Thoracic aorta (tissue), 2 donors: ENCODE data around the gene RP9. TPM values are rescaled to one million over a fixed set of nuclear protein-coding genes. Genes with fewer than 3 reads are reported as not detected.

ENCODE experiments used
- ATAC-seq: fragments of 150-250 bp; one replicate; pipeline ENCODE4 v1.8.0; 2017; ENCODE audit warnings: low read depth; ENCODE audit not compliant: insufficient number of reproducible peaks, low FRiP score
- DNase-seq: peaks from one replicate; pipeline ENCODE4 v3.0.0-alpha.2; 2020; ENCODE audit warnings: low spot score
- H3K27ac ChIP-seq, 2 donors: fragments of 200-600 bp; sonication (generic); 1 replicate in 1 of 2; 2 replicates in 1 of 2; pipeline ENCODE4 v1.5.1; 2016; ENCODE audit warnings: mild to moderate bottlenecking in 2 of 2, moderate library complexity in 2 of 2
- H3K27me3 ChIP-seq: fragments of 200-600 bp; sonication (generic); replicated peaks from 2 replicates; pipeline ENCODE4 v1.6.0; 2016; ENCODE audit warnings: mild to moderate bottlenecking; ENCODE audit not compliant: insufficient read depth
- H3K36me3 ChIP-seq: fragments of 200-600 bp; sonication (generic); one replicate; pipeline ENCODE4 v1.5.1; 2016
- H3K4me1 ChIP-seq, 2 donors: fragments of 200-600 bp; sonication (generic); 1 replicate in 1 of 2; 2 replicates in 1 of 2; pipeline versions ENCODE4 v1.5.1 to v1.6.0; 2016; ENCODE audit warnings: low read depth in 2 of 2, mild to moderate bottlenecking in 1 of 2; ENCODE audit not compliant: control insufficient read depth in 1 of 2
- H3K4me3 ChIP-seq: fragments of 200-600 bp; sonication (generic); 2 replicates; pipeline ENCODE4 v1.5.1; 2016; ENCODE audit warnings: mild to moderate bottlenecking
- H3K9me3 ChIP-seq: fragments of 200-600 bp; sonication (generic); 2 replicates; pipeline ENCODE4 v1.5.1; 2016
- CTCF ChIP-seq: fragments of 200-600 bp; sonication (generic); IDR thresholded peaks from one replicate; pipeline ENCODE4 v1.5.1; 2019; ENCODE audit warnings: antibody characterized with exemption
- total RNA-seq, 2 donors: library from RNA; depleted of rRNA; stranded (reverse); fragments of >200 nt; gene quantifications; one replicate each; pipeline versions ENCODE4 v1.1.0 to v1.2.3, GENCODE V29; 2016

The RP9 gene
- total RNA-seq, 2 donors from 2014 or later: 7.6 to 17.0 TPM

GRCh38 chr7:33152087-33152486 lies 42.9 kb upstream of the RP9 start:
- Histone ChIP-seq H3K4me1 (no peaks in the 10 kb centered on the region), H3K36me3 (peaks cover 3% of the 10 kb centered on the region), H3K4me3 (no peak overlapping the region), H3K27me3 (no peaks in the 10 kb centered on the region), H3K27ac (no peak overlapping the region), H3K9me3 (no peaks in the 10 kb centered on the region)
- DNase-seq (no peak), ATAC-seq (no peak)
- no peak for TF ChIP-seq CTCF

DNA sequence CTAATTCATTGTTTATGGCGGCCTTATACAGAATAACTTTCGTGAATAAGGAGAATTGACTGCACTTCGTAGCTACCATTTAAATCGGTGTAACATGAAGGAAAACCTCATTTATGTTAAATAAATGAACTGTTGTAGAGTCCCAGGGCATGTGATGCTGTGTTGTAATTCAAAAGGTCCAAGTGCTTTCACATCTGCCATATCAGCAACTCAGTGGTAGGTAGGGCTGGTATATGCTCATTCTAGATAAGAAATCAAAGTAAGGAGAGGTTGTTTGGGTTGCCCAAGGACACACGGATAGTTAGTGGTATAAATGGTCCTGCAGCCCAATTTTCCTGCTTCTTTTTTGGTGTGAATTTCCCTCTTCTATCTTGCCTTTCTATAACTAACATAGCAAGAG lies 36.0 kb upstream of the RP9 start:
- TF ChIP-seq CTCF: no peak
- Histone ChIP-seq H3K27ac (no peak overlapping the region), H3K4me3 (no peak overlapping the region), H3K36me3 (no peaks in the 10 kb centered on the region), H3K9me3 (no peaks in the 10 kb centered on the region), H3K27me3 (no peaks in the 10 kb centered on the region), H3K4me1 (peaks cover 0 to 9% of the 10 kb centered on the region in 2 donors)
- ATAC-seq: no peak
- DNase-seq: no peak

DNA sequence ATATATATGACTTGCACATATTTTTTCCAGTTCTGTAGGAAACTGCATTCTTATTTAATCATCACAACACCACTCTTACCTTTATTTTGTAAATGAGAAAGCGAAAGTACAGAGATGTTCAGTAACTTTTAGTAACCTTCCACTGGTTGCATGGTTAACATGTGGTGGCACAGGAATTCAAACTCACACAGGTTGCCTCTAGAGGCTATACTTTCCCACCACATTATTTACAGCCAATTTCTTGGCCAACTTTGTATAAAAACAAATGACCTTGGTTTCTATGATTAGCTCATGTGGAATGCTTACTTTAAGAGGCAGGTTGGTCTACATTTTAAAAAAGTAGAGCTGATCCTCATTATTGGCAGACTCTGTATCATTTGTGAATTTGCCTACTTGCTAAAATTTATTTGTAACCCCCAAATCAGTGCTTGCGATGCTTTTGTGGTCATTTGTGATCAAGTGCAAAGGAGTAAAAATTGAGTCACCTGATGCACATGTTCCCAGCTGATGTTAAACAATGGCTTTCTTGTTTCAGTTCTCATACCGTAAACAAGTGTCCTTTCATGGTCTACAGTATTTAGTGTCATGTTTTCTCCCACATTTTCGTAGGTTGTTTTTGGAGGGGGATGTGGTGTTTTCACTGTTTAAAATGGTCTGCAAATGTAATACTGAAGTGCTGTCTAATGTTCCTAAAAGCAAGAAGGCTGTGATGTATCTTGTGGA lies 35.0 kb upstream of the RP9 start:
- no peak overlapping the region for H3K27ac ChIP-seq
- DNase-seq (no peak), ATAC-seq (no peak)
- H3K4me1 ChIP-seq: peaks cover 0 to 9% of the 10 kb centered on the region in 2 donors
- H3K4me3 ChIP-seq: no peak overlapping the region
- H3K27me3 ChIP-seq: no peaks in the 10 kb centered on the region
- no peak for TF ChIP-seq CTCF
- H3K9me3 ChIP-seq: no peaks in the 10 kb centered on the region
- H3K36me3 ChIP-seq: no peaks in the 10 kb centered on the region

GRCh38 chr7:33142585-33142984 lies 33.4 kb upstream of the RP9 start:
- Histone ChIP-seq H3K27ac (no peak overlapping the region), H3K4me3 (no peak overlapping the region), H3K27me3 (no peaks in the 10 kb centered on the region), H3K4me1 (peaks cover 0 to 9% of the 10 kb centered on the region in 2 donors), H3K9me3 (no peaks in the 10 kb centered on the region), H3K36me3 (no peaks in the 10 kb centered on the region)
- ATAC-seq (no peak), DNase-seq (no peak)
- TF ChIP-seq CTCF: no peak

- Histone ChIP-seq H3K4me1 (no peaks in the 10 kb centered on the region), H3K27me3 (no peaks in the 10 kb centered on the region), H3K9me3 (peaks cover 3% of the 10 kb centered on the region), H3K4me3 (no peak overlapping the region), H3K36me3 (no peaks in the 10 kb centered on the region), H3K27ac (no peak overlapping the region)
- ATAC-seq (no peak), DNase-seq (no peak)
- no peak for TF ChIP-seq CTCF
These were observed 27.9 kb upstream of the RP9 start for GRCh38 chr7:33137103-33137502.
